HepG2 (cell line): Measurements from ENCODE around the gene AP3D1. TPM values are rescaled to one million over a fixed set of nuclear protein-coding genes. Genes with fewer than 3 reads are reported as not detected.
A peak's percentile ranks its signal among the peaks of the same experiment; 100 is the strongest.

Experiments used
- ARID2 ChIP-seq: sonication (generic); formaldehyde crosslinking; IDR thresholded peaks from 2 replicates; pipeline ENCODE4 v1.8.1; 2022; ENCODE audit warnings: mild to moderate bottlenecking, missing genetic modification reagents, borderline replicate concordance
- CBX2 ChIP-seq, 2 experiments: fragments of 200-600 bp in 1 of 2; sonication (generic); formaldehyde crosslinking in 1 of 2; IDR thresholded peaks; 2 replicates each; pipeline versions ENCODE4 v1.7.0 to v1.8.1; 2018 to 2022; ENCODE audit warnings: low read depth in 2 of 2, low read length in 1 of 2, mild to moderate bottlenecking in 1 of 2, missing genetic modification reagents in 1 of 2
- FOXO1 ChIP-seq: sonication (generic); formaldehyde crosslinking; IDR thresholded peaks from 2 replicates; pipeline ENCODE4 v1.4.0; 2020; ENCODE audit warnings: missing genetic modification reagents
- HHEX ChIP-seq: IDR thresholded peaks from 2 replicates; pipeline ENCODE4 v1.6.1; 2016; ENCODE audit warnings: control low read depth
- HMG20B ChIP-seq: conservative IDR thresholded peaks from 2 replicates; pipeline ENCODE4 v1.6.1; 2016; ENCODE audit warnings: missing genetic modification reagents, missing compliant biosample characterization
- HNRNPLL ChIP-seq: fragments of 200-400 bp; formaldehyde crosslinking; IDR thresholded peaks from 2 replicates; pipeline ENCODE4 v1.6.1; 2017; ENCODE audit warnings: mild to moderate bottlenecking, low read depth, low read length; ENCODE audit not compliant: poor library complexity, severe bottlenecking
- MED13 ChIP-seq: sonication (generic); formaldehyde crosslinking; IDR thresholded peaks from 2 replicates; pipeline ENCODE4 v1.5.0; 2020; ENCODE audit warnings: missing genetic modification reagents
- MZF1 ChIP-seq: sonication (generic); formaldehyde crosslinking; IDR thresholded peaks from 2 replicates; pipeline ENCODE4 v1.8.1; 2023; ENCODE audit warnings: mild to moderate bottlenecking, missing genetic modification reagents, borderline replicate concordance
- NFRKB ChIP-seq: fragments of 450-650 bp; IDR thresholded peaks from 2 replicates; pipeline ENCODE4 v1.6.1; 2017
- NR2F1 ChIP-seq, 2 experiments: fragments of 450-650 bp in 1 of 2; formaldehyde crosslinking in 1 of 2; IDR thresholded peaks; 2 replicates each; pipeline versions ENCODE4 v1.5.0 to v1.6.1; 2016 to 2020; ENCODE audit warnings: mild to moderate bottlenecking in 1 of 2, missing compliant biosample characterization in 1 of 2, missing genetic modification reagents in 1 of 2, moderate library complexity in 1 of 2
- RCOR2 ChIP-seq: IDR thresholded peaks from 2 replicates; pipeline ENCODE4 v1.6.1; 2016; ENCODE audit warnings: missing biosample characterization, missing genetic modification reagents
- SMC3 ChIP-seq: IDR thresholded peaks from 2 replicates; pipeline ENCODE4 v1.6.1; 2011; ENCODE audit warnings: low read length, improper control_type of control experiment
- SSRP1 ChIP-seq: IDR thresholded peaks from 2 replicates; pipeline ENCODE4 v1.6.1; 2016; ENCODE audit warnings: control low read depth
- TOE1 ChIP-seq: sonication (generic); formaldehyde crosslinking; IDR thresholded peaks from 2 replicates; pipeline ENCODE4 v1.4.0; 2020; ENCODE audit warnings: mild to moderate bottlenecking, missing genetic modification reagents
- ZBTB38 ChIP-seq: sonication (generic); formaldehyde crosslinking; IDR thresholded peaks from 2 replicates; pipeline ENCODE4 v1.5.1; 2020; ENCODE audit warnings: mild to moderate bottlenecking, missing genetic modification reagents
- ZNF101 ChIP-seq: sonication (generic); formaldehyde crosslinking; IDR thresholded peaks from 2 replicates; pipeline ENCODE4 v1.4.0; 2020; ENCODE audit warnings: mild to moderate bottlenecking, low read depth, missing genetic modification reagents, borderline replicate concordance
- ZNF549 ChIP-seq: sonication (generic); formaldehyde crosslinking; IDR thresholded peaks from 2 replicates; pipeline ENCODE4 v1.5.0; 2020; ENCODE audit warnings: missing genetic modification reagents
- polyA plus RNA-seq, 8 experiments: library from polyadenylated mRNA; depleted of rRNA in 3 of 8; stranded (reverse) in 7 of 8; unstranded in 1 of 8; fragments of >200 nt; fragmentation: Illumina TruSeq in 4 of 8; extraction: Trizol in 4 of 8; gene quantifications; 2 replicates each; pipeline versions ENCODE4 v1.2.1 to v1.2.3, GENCODE V29; 2011 to 2016; ENCODE audit warnings: low read depth in 4 of 8, missing spikeins in 1 of 8, mixed read lengths in 1 of 8; ENCODE audit not compliant: insufficient read depth in 1 of 8
- total RNA-seq, 5 experiments: library from RNA; depleted of rRNA; stranded (reverse); fragments of >200 nt; fragmentation: Illumina TruSeq; extraction: Trizol; gene quantifications; 2 replicates each; pipeline ENCODE4 v1.2.3, GENCODE V29; 2016; ENCODE audit warnings: low read depth in 1 of 5
- TF ChIP-seq, protein P1 (sequence below): sonication (generic); formaldehyde crosslinking; IDR thresholded peaks from 2 replicates; pipeline ENCODE4 v1.4.0; 2020; ENCODE audit warnings: missing genetic modification reagents; ENCODE audit errors: not compliant biosample characterization
- TF ChIP-seq, protein P2 (sequence below): IDR thresholded peaks from 2 replicates; pipeline ENCODE4 v1.6.1; 2016; ENCODE audit warnings: missing biosample characterization, missing genetic modification reagents, low read depth
- TF ChIP-seq, protein P3 (sequence below): sonication (generic); formaldehyde crosslinking; IDR thresholded peaks from 2 replicates; pipeline ENCODE4 v1.8.0; 2022; ENCODE audit warnings: mild to moderate bottlenecking, missing genetic modification reagents, borderline replicate concordance
- TF ChIP-seq, protein P4 (sequence below): sonication (generic); formaldehyde crosslinking; IDR thresholded peaks from 2 replicates; pipeline ENCODE4 v1.8.1; 2023; ENCODE audit warnings: mild to moderate bottlenecking, inconsistent platforms, moderate library complexity, missing genetic modification reagents, borderline replicate concordance
- TF ChIP-seq, protein P5 (sequence below): sonication (generic); formaldehyde crosslinking; IDR thresholded peaks from 2 replicates; pipeline ENCODE4 v1.8.1; 2023; ENCODE audit warnings: mild to moderate bottlenecking, missing genetic modification reagents

The AP3D1 gene
- total and polyA plus RNA-seq, 2 of the 13 experiments (the other 11 are each of a cell fraction or from before 2014, with no cell fraction given) = 68.0 to 82.6 TPM

DNA sequence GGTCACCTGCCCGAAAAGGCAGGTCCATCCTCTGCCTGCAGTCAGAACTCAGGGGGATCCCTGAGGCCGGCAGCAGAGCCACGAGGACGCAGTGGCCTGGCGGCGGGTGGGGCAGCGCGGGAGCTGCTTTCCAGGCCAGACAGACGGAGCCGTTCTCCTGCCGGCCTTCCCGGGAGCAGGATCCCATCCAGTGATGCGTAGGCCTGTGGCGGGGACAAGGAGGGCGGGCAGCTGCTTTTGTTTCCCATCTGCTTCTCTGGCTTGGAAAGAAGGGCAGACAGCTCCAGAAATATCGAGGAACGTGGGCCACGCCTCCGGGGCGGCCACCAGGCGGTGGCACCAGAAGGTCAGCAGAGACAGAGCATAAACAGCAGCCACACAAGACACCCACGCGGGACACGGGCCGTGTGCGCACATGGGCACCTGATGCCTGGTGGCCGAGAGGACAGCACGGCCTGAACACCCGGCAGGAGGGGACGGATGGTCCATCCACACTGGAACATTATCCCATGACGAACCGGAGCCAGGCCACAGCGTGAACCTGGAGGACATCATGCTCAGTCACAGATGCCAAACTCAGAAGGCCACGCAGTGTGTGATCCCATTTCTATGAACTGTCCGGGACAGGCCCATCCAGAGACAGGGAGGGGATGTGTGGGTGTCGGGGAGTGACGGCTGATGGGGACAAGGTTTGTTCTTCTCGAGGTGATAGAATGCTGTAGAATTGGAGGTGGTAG, 86.4 kb downstream of the AP3D1 start (continued):
- TF ChIP-seq, protein P1, sequence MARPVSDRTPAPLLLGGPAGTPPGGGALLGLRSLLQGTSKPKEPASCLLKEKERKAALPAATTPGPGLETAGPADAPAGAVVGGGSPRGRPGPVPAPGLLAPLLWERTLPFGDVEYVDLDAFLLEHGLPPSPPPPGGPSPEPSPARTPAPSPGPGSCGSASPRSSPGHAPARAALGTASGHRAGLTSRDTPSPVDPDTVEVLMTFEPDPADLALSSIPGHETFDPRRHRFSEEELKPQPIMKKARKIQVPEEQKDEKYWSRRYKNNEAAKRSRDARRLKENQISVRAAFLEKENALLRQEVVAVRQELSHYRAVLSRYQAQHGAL (CRISPR knock-in tag) = no peak
- TF ChIP-seq, protein P2, sequence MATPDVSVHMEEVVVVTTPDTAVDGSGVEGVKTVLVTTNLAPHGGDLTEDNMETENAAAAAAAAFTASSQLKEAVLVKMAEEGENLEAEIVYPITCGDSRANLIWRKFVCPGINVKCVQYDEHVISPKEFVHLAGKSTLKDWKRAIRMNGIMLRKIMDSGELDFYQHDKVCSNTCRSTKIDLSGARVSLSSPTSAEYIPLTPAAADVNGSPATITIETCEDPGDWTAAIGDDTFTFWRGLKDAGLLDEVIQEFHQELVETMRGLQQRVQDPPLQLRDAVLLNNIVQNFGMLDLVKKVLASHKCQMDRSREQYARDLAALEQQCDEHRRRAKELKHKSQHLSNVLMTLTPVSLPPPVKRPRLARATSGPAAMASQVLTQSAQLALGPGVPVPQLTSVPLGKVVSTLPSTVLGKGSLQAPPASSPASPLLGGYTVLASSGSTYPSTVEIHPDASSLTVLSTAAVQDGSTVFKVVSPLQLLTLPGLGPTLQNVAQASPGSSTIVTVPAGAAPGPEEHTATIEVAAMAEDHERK (CRISPR knock-in tag) = no peak
- TF ChIP-seq ARID2 (CRISPR knock-in tag) (no peak), RCOR2 (no peak), ZNF101 (CRISPR knock-in tag) (no peak), TOE1 (no peak), HMG20B (CRISPR knock-in tag) (no peak), CBX2 (IDR thresholded peaks at IDR 0.05; ENCODE audit: low read depth, low read length) (no peak), CBX2 (CRISPR knock-in tag; IDR thresholded peaks at IDR 0.05; ENCODE audit: low read depth) (no peak), ZBTB38 (CRISPR knock-in tag) (no peak; the same call in 1 of the 2 replicates), ZNF549 (no peak), NR2F1 (CRISPR knock-in tag; IDR thresholded peaks at IDR 0.05) (no peak), HNRNPLL (peak; percentile 31), MED13 (CRISPR knock-in tag) (no peak), HHEX (CRISPR knock-in tag) (no peak), SSRP1 (CRISPR knock-in tag) (no peak), FOXO1 (CRISPR knock-in tag) (no peak), MZF1 (CRISPR knock-in tag) (0 out of 2 replicates have a peak, but pooled peaks have one; percentile 37), SMC3 (no peak), NFRKB (no peak)
- TF ChIP-seq, protein P3, sequence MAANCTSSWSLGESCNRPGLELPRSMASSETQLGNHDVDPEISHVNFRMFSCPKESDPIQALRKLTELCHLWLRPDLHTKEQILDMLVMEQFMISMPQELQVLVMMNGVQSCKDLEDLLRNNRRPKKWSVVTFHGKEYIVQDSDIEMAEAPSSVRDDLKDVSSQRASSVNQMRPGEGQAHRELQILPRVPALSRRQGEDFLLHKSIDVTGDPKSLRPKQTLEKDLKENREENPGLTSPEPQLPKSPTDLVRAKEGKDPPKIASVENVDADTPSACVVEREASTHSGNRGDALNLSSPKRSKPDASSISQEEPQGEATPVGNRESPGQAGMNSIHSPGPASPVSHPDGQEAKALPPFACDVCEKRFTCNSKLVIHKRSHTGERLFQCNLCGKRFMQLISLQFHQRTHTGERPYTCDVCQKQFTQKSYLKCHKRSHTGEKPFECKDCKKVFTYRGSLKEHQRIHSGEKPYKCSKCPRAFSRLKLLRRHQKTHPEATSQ (CRISPR knock-in tag) = no peak
- TF ChIP-seq, protein P4, sequence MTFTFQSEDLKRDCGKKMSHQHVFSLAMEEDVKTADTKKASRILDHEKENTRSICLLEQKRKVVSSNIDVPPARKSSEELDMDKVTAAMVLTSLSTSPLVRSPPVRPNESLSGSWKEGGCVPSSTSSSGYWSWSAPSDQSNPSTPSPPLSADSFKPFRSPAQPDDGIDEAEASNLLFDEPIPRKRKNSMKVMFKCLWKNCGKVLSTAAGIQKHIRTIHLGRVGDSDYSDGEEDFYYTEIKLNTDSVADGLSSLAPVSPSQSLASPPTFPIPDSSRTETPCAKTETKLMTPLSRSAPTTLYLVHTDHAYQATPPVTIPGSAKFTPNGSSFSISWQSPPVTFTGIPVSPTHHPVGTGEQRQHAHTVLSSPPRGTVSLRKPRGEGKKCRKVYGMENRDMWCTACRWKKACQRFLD (CRISPR knock-in tag) = 0 out of 2 replicates have a peak, but pooled peaks have one; percentile 43
- TF ChIP-seq, protein P5, sequence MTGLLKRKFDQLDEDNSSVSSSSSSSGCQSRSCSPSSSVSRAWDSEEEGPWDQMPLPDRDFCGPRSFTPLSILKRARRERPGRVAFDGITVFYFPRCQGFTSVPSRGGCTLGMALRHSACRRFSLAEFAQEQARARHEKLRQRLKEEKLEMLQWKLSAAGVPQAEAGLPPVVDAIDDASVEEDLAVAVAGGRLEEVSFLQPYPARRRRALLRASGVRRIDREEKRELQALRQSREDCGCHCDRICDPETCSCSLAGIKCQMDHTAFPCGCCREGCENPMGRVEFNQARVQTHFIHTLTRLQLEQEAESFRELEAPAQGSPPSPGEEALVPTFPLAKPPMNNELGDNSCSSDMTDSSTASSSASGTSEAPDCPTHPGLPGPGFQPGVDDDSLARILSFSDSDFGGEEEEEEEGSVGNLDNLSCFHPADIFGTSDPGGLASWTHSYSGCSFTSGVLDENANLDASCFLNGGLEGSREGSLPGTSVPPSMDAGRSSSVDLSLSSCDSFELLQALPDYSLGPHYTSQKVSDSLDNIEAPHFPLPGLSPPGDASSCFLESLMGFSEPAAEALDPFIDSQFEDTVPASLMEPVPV (CRISPR knock-in tag) = no peak
